Endothelial cell of umbilical vein (primary cell): ENCODE data around the gene TOR4A. TPM values are rescaled to one million over a fixed set of nuclear protein-coding genes. Genes with fewer than 3 reads are reported as not detected.

Source experiments
- BruUV-seq: library from RNA; stranded (reverse); fragments of 400-500 nt; replicated peaks from 2 replicates; lab custom pipeline; 2021; lab: Mats Ljungman, UMichigan
- CTCF ChIA-PET: fragments of 300-600, 350-600 bp; sonication (Branson Sonifier 250); formaldehyde crosslinking; loops from one replicate; lab custom pipeline; 2021; ENCODE audit warnings: antibody characterized with exemption, inconsistent platforms; lab: Charles Lee
- POLR2A ChIA-PET: fragments of 300-600, 350-600 bp; sonication (Branson Sonifier 250); formaldehyde crosslinking; loops from one replicate; lab custom pipeline; 2021; ENCODE audit warnings: antibody characterized with exemption, inconsistent platforms; lab: Charles Lee
- DNase-seq: peaks from one replicate; pipeline ENCODE4 v3.0.0-alpha.2; 2011; ENCODE audit warnings: low read depth, low spot score
- FAIRE-seq: peaks from 2 replicates; lab custom pipeline; 2011; peaks lifted over from hg19 to GRCh38; lab: Jason Lieb, UNC
- H2AFZ ChIP-seq: 2 replicates; pipeline ENCODE4 v1.6.0; 2012; ENCODE audit warnings: low read depth, low read length, control low read depth, inconsistent platforms
- H3K27ac ChIP-seq: 2 replicates; pipeline ENCODE4 v1.5.1; 2011; ENCODE audit warnings: low read depth, mild to moderate bottlenecking, control low read depth, low read length, moderate library complexity; ENCODE audit not compliant: insufficient read depth
- H3K27me3 ChIP-seq, 2 experiments: 2 replicates each; pipeline versions ENCODE4 v1.6.0 to v1.6.1; 2011; ENCODE audit warnings: low read length in 2 of 2, mixed read lengths in 1 of 2; ENCODE audit not compliant: control insufficient read depth in 2 of 2, insufficient read depth in 2 of 2
- H3K36me3 ChIP-seq, 2 experiments: 2 replicates in 1 of 2; 3 replicates in 1 of 2; pipeline ENCODE4 v1.5.1; 2011; ENCODE audit warnings: low read length in 2 of 2, mild to moderate bottlenecking in 1 of 2, moderate library complexity in 1 of 2; ENCODE audit not compliant: control insufficient read depth in 2 of 2, insufficient read depth in 2 of 2; ENCODE audit errors: extremely low read depth in 1 of 2
- H3K4me1 ChIP-seq: 3 replicates; pipeline ENCODE4 v1.5.1; 2011; ENCODE audit warnings: mild to moderate bottlenecking, low read length; ENCODE audit not compliant: control insufficient read depth, insufficient read depth; ENCODE audit errors: extremely low read depth
- H3K4me2 ChIP-seq: 2 replicates; pipeline ENCODE4 v1.6.1; 2011; ENCODE audit warnings: low read length, control low read depth, mixed read lengths; ENCODE audit not compliant: insufficient read depth
- H3K4me3 ChIP-seq, 3 experiments: fragments of 200-600 bp in 1 of 3; sonication (generic), shearing (Covaris generic) in 1 of 3; replicated peaks in 1 of 3; 2 replicates each; pipeline ENCODE4 v1.5.1; 2011 to 2016; ENCODE audit warnings: control low read depth in 3 of 3, low read length in 3 of 3, mild to moderate bottlenecking in 2 of 3, inconsistent platforms in 1 of 3, low read depth in 1 of 3, moderate library complexity in 1 of 3; ENCODE audit not compliant: insufficient read depth in 1 of 3
- H3K79me2 ChIP-seq: 2 replicates; pipeline ENCODE4 v1.6.0; 2012; ENCODE audit warnings: low read length, inconsistent platforms; ENCODE audit not compliant: control insufficient read depth, insufficient read depth
- H3K9ac ChIP-seq: replicated peaks from 2 replicates; pipeline ENCODE3; 2011; ENCODE audit warnings: low read length, control low read depth; ENCODE audit not compliant: insufficient read depth; ENCODE audit errors: extremely low read depth
- H3K9me1 ChIP-seq: replicated peaks from 3 replicates; pipeline ENCODE4 v1.6.0; 2011; ENCODE audit warnings: mild to moderate bottlenecking, low read length; ENCODE audit not compliant: control insufficient read depth, insufficient read depth; ENCODE audit errors: extremely low read depth
- H3K9me3 ChIP-seq: replicated peaks from 2 replicates; pipeline ENCODE4 v1.5.1; 2012; ENCODE audit warnings: low read length, inconsistent platforms; ENCODE audit not compliant: control insufficient read depth, insufficient read depth
- H4K20me1 ChIP-seq: replicated peaks from 2 replicates; pipeline ENCODE3; 2011; ENCODE audit warnings: mild to moderate bottlenecking, low read length; ENCODE audit not compliant: control insufficient read depth, insufficient read depth; ENCODE audit errors: extremely low read depth
- CTCF ChIP-seq, 2 donors: IDR thresholded peaks; 1 replicate in 1 of 2; 2 replicates in 1 of 2; pipeline ENCODE4 v1.5.1; 2011; ENCODE audit warnings: low read length in 2 of 2, mild to moderate bottlenecking in 2 of 2, moderate library complexity in 2 of 2, control low read depth in 1 of 2, inconsistent platforms in 1 of 2, low read depth in 1 of 2; ENCODE audit not compliant: insufficient read depth in 1 of 2; ENCODE audit errors: extremely low read depth in 1 of 2
- EZH2 ChIP-seq: IDR thresholded peaks from 2 replicates; pipeline ENCODE4 v1.6.1; 2012; ENCODE audit warnings: borderline replicate concordance, low read depth, mild to moderate bottlenecking, moderate library complexity, low read length, inconsistent platforms; ENCODE audit not compliant: severe bottlenecking
- FOS ChIP-seq: IDR thresholded peaks from 2 replicates; pipeline ENCODE4 v1.6.1; 2011; ENCODE audit warnings: mild to moderate bottlenecking, low read length, moderate library complexity, borderline replicate concordance; ENCODE audit not compliant: insufficient read depth
- GATA2 ChIP-seq: IDR thresholded peaks from 2 replicates; pipeline ENCODE4 v1.7.0; 2011; ENCODE audit warnings: low read depth, mild to moderate bottlenecking, moderate library complexity, mixed read lengths, low read length; ENCODE audit not compliant: insufficient read length, insufficient read depth
- JUN ChIP-seq: IDR thresholded peaks from 2 replicates; pipeline ENCODE4 v1.6.1; 2011; ENCODE audit warnings: borderline replicate concordance, low read depth; ENCODE audit not compliant: insufficient read length, insufficient read depth
- MAX ChIP-seq: IDR thresholded peaks from 2 replicates; pipeline ENCODE4 v1.6.1; 2011; ENCODE audit not compliant: insufficient read depth, insufficient read length
- MYC ChIP-seq: IDR thresholded peaks from one replicate; pipeline ENCODE4 v1.6.1; 2011; ENCODE audit warnings: mild to moderate bottlenecking, low read depth, low read length
- POLR2A ChIP-seq: IDR thresholded peaks from 2 replicates; pipeline ENCODE4 v1.6.1; 2012; ENCODE audit warnings: low read depth, mild to moderate bottlenecking, control low read depth, low read length
- POLR2AphosphoS5 ChIP-seq: IDR thresholded peaks from 2 replicates; pipeline ENCODE4 v1.6.1; 2012; ENCODE audit warnings: low read depth, mild to moderate bottlenecking, control low read depth, low read length, moderate library complexity; ENCODE audit not compliant: insufficient read depth
- dilution Hi-C: fragments of 300-500 bp; cut with MboI; formaldehyde crosslinking; loops from one replicate; pipeline ENCODE4 v1.15.0; 2019; ENCODE audit warnings: low sequenced_read_pairs; ENCODE audit not compliant: extremely low pct_ligation_motif_present
- intact Hi-C: fragments of 100-400 bp; cut with micrococcal nuclease; formaldehyde crosslinking; loops from one replicate; pipeline ENCODE4 v1.10.0; 2022
- polyA plus RNA-seq, 4 experiments: library from polyadenylated mRNA; depleted of rRNA in 3 of 4; stranded (reverse) in 3 of 4; unstranded in 1 of 4; fragments of >200 nt; gene quantifications; 2 replicates each; pipeline versions ENCODE4 v1.2.1 to v1.2.3, GENCODE V29; 2011 to 2012; ENCODE audit warnings: missing spikeins in 1 of 4
- total RNA-seq: library from RNA; stranded (reverse); gene quantifications from 2 replicates; pipeline ENCODE4 v1.2.3, GENCODE V29; 2021

TOR4A gene
- total and polyA plus RNA-seq, 2 donors (not counting 3 experiments of a cell fraction or from before 2014, with no cell fraction given) = 32.4 to 48.0 TPM

GRCh38 chr9:137252555-137253506, 24.7 kb upstream of the TOR4A start:
- Histone ChIP-seq H3K4me3 (no peak overlapping the region), H4K20me1 (no peaks in the 10 kb centered on the region), H3K36me3 (no peaks in the 10 kb centered on the region), H2AFZ (no peak overlapping the region), H3K9ac (no peak overlapping the region), H3K4me1 (peaks cover 14% of the 10 kb centered on the region), H3K9me1 (no peaks in the 10 kb centered on the region), H3K27ac (no peak overlapping the region), H3K79me2 (peaks cover 18% of the 10 kb centered on the region), H3K9me3 (no peaks in the 10 kb centered on the region), H3K4me2 (no peak overlapping the region), H3K27me3 (no peaks in the 10 kb centered on the region)
- intact Hi-C loops (no loop called here), dilution Hi-C loops (no loop called here)
- FAIRE-seq = no peak
- TF ChIP-seq JUN = no peak
- TF ChIP-seq POLR2AphosphoS5 = no peak
- TF ChIP-seq EZH2 = no peak
- no peak for TF ChIP-seq POLR2A
- no peak for TF ChIP-seq FOS
- no peak for TF ChIP-seq MAX
- no peak for TF ChIP-seq CTCF (IDR thresholded peaks at IDR 0.05; ENCODE audit: extremely low read depth in 1 of 2, insufficient read depth in 1 of 2, low read depth in 1 of 2, low read length in 2 of 2)
- no peak for TF ChIP-seq GATA2
- no peak for TF ChIP-seq MYC
- no peak for DNase-seq
- ChIA-PET CTCF (interaction anchor here (1.0 to 4.4 kb wide), 3 partner anchors 8 to 224 kb away, joined by 3 to 31 read pairs (median 15); no protein-coding TSS in a partner anchor), POLR2A (interaction anchor here (1.1 to 4.9 kb wide), 2 partner anchors 10 to 24 kb away, joined by 3 to 66 read pairs; partner anchors contain the start of gene TUBB4B)
- no TSS peak for BruUV-seq
